Vagina (tissue), 2 donors: Measurements from ENCODE around the gene INF2.

Experiments
- POLR2A ChIP-seq, 2 donors: fragments of 450-650 bp; IDR thresholded peaks; one replicate each; pipeline ENCODE4 v1.6.1; 2017; ENCODE audit warnings: antibody characterized with exemption in 2 of 2, mild to moderate bottlenecking in 2 of 2, moderate library complexity in 2 of 2
- TF ChIP-seq, protein P1 (sequence below), 3 experiments: fragments of 450-650 bp in 2 of 3; fragments of 200-600 bp in 1 of 3; sonication (generic) in 1 of 3; IDR thresholded peaks; one replicate each; pipeline ENCODE4 v1.5.1; 2017 to 2019; ENCODE audit warnings: antibody characterized with exemption in 3 of 3, mild to moderate bottlenecking in 2 of 3, moderate library complexity in 2 of 3

DNA sequence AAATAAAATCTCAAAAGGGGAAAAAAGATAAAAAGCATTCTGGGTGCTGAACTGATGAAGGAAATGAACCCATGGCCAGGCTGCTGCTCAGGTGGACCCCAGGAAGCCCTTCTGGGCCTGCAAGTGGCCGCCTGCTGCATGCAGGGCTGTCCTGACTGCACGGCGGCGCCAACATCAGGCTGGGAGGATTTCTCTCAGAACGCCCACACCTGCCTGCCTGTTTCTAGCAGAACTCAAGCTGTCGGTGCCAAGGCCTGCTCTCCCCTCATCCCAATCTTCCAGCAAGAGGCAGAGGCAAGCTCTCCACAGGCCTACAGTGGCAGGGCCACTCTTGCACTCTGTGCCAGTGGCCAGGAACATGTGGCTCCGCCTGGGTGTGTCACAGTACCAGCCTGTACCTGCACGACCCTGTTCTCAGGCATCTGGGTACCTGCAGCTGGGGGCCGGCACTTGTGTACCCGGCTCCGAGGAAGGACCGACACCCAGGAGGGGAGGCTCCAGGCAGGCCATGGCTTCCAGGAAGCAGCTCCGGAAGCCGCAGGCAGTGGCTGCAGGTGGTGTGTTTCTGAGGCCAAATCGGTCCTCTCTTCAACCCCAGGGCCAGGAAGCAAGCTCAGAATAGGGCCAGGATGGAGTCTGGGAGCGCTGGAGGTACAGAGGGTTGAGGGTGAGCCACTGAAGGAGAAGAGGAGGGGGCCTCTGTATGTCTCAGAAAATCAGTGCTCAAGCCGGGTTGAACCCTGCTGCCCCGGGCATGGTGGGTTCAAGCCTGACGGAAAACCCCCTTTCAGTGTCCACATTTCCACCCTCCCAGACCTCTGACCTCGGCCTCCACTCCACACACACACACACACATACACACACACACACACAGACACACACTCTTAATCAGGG is 2.5 kb upstream of the INF2 start:
- TF ChIP-seq POLR2A (IDR thresholded peaks at IDR 0.05), result no peak
- TF ChIP-seq, protein P1, sequence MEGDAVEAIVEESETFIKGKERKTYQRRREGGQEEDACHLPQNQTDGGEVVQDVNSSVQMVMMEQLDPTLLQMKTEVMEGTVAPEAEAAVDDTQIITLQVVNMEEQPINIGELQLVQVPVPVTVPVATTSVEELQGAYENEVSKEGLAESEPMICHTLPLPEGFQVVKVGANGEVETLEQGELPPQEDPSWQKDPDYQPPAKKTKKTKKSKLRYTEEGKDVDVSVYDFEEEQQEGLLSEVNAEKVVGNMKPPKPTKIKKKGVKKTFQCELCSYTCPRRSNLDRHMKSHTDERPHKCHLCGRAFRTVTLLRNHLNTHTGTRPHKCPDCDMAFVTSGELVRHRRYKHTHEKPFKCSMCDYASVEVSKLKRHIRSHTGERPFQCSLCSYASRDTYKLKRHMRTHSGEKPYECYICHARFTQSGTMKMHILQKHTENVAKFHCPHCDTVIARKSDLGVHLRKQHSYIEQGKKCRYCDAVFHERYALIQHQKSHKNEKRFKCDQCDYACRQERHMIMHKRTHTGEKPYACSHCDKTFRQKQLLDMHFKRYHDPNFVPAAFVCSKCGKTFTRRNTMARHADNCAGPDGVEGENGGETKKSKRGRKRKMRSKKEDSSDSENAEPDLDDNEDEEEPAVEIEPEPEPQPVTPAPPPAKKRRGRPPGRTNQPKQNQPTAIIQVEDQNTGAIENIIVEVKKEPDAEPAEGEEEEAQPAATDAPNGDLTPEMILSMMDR (IDR thresholded peaks at IDR 0.05), result no peak
